ENCODE data around the gene ATP8B4. TPM values are rescaled to one million over a fixed set of nuclear protein-coding genes. Genes with fewer than 3 reads are reported as not detected.

The ATP8B4 gene
- polyA plus RNA-seq, 3 donors, result 6.1 to 9.6 (median 6.8) TPM

DNA sequence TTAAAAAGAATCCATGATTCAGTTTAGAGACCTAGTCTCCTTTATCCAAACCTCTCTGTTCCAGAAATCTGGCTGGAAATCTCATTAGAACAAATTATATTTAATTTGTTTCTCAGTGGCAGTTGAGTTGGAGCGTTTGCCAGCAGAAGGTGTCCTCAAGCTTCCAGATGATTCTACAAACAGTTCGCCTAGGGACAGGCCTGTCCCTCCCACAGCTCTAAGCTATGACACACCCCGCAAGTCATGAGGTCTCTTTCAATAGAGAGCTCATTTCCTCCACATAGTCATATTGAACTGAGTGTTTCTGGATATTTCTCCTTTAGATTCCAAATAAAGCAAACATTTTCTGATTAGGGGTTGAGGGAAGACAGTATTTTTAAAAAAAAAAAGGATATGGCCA is 230.3 kb downstream of the ATP8B4 start:
- Mint-ChIP-seq H3K27me3 (ENCODE audit: low read depth in 3 of 3) (no peaks in the 10 kb centered on the region), H3K27ac (peak overlapping the region in 2 of 7 donors; percentile 12 to 78), H3K36me3 (peaks cover 64% of the 10 kb centered on the region in 2 donors), H3K9me3 (no peaks in the 10 kb centered on the region), H3K4me3 (no peak overlapping the region), H3K4me1 (no peaks in the 10 kb centered on the region)
- no CpG with 5 or more reads among the region's 3 CpGs for WGBS (ENCODE audit: insufficient coverage)
- no peaks in the 10 kb centered on the region for H3K27me3 ChIP-seq (ENCODE audit: control insufficient read depth in 2 of 2, insufficient read depth in 2 of 2, low read length in 2 of 2)
- H3K4me3 ChIP-seq (replicated peaks in 1 of 3; ENCODE audit: low read depth in 2 of 3, low read length in 3 of 3), result no peak overlapping the region
- intact Hi-C loops (cut with micrococcal nuclease), result no loop called here
- no peak overlapping the region for H3K4me2 ChIP-seq (replicated peaks; ENCODE audit: extremely low read depth, low read length, poor library complexity, severe bottlenecking)
- no peaks in the 10 kb centered on the region for H3K4me1 ChIP-seq (ENCODE audit: control insufficient read depth in 1 of 2, insufficient read depth in 2 of 2, low read length in 2 of 2)
- no peak overlapping the region for H3K27ac ChIP-seq (ENCODE audit: low read depth in 1 of 2, low read length in 2 of 2)
- H3K9ac ChIP-seq (ENCODE audit: insufficient read depth, low read length, poor library complexity, severe bottlenecking), result no peak overlapping the region
- DNase-seq, result no peak
- H3K36me3 ChIP-seq (replicated peaks in 1 of 2; ENCODE audit: control insufficient read depth in 1 of 2, insufficient read depth in 2 of 2, low read length in 2 of 2), result peaks cover 34 to 84% of the 10 kb centered on the region in 2 donors
- H2AFZ ChIP-seq (ENCODE audit: insufficient read depth, low read depth, low read length, poor library complexity, severe bottlenecking), result no peak overlapping the region
- no peaks in the 10 kb centered on the region for H3K79me2 ChIP-seq (ENCODE audit: insufficient read depth, low read length)
- H3K9me3 ChIP-seq (replicated peaks in 1 of 2; ENCODE audit: control insufficient read depth in 1 of 2, insufficient read depth in 1 of 2, low read length in 2 of 2), result no peaks in the 10 kb centered on the region
- H4K20me1 ChIP-seq (ENCODE audit: insufficient read depth, low read length), result no peaks in the 10 kb centered on the region
- TF ChIP-seq, protein P1, sequence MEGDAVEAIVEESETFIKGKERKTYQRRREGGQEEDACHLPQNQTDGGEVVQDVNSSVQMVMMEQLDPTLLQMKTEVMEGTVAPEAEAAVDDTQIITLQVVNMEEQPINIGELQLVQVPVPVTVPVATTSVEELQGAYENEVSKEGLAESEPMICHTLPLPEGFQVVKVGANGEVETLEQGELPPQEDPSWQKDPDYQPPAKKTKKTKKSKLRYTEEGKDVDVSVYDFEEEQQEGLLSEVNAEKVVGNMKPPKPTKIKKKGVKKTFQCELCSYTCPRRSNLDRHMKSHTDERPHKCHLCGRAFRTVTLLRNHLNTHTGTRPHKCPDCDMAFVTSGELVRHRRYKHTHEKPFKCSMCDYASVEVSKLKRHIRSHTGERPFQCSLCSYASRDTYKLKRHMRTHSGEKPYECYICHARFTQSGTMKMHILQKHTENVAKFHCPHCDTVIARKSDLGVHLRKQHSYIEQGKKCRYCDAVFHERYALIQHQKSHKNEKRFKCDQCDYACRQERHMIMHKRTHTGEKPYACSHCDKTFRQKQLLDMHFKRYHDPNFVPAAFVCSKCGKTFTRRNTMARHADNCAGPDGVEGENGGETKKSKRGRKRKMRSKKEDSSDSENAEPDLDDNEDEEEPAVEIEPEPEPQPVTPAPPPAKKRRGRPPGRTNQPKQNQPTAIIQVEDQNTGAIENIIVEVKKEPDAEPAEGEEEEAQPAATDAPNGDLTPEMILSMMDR (IDR thresholded peaks at IDR 0.05), result no peak

DNA sequence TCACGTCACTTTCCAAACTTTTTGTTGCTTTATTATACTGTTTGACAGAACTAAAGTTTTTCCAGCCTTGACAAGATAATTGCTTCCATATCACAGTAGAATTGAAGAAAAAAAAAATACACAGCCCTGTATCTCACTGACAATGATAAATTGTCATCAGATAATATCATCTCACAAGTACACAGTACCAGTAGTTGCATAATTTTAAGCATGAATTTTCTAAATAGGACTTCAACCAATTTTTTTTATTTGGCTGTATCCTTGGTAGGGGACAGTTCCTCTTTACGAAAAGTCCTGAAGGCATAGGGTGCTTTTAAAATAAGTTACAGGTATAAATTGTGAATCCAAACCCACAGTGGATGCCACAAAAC is 230.7 kb downstream of the ATP8B4 start:
- H3K9ac ChIP-seq (ENCODE audit: insufficient read depth, low read length, poor library complexity, severe bottlenecking), result no peak overlapping the region
- peak overlapping the region in 1 of 2 donors; percentile 15 for H3K27ac ChIP-seq (ENCODE audit: low read depth in 1 of 2, low read length in 2 of 2)
- no peaks in the 10 kb centered on the region for H4K20me1 ChIP-seq (ENCODE audit: insufficient read depth, low read length)
- no peaks in the 10 kb centered on the region for H3K4me1 ChIP-seq (ENCODE audit: control insufficient read depth in 1 of 2, insufficient read depth in 2 of 2, low read length in 2 of 2)
- Mint-ChIP-seq H3K4me1 (no peaks in the 10 kb centered on the region), H3K36me3 (peaks cover 61 to 65% of the 10 kb centered on the region in 2 donors), H3K9me3 (no peaks in the 10 kb centered on the region), H3K27me3 (ENCODE audit: low read depth in 3 of 3) (no peaks in the 10 kb centered on the region), H3K27ac (no peak overlapping the region), H3K4me3 (no peak overlapping the region)
- H2AFZ ChIP-seq (ENCODE audit: insufficient read depth, low read depth, low read length, poor library complexity, severe bottlenecking), result no peak overlapping the region
- no peak overlapping the region for H3K4me3 ChIP-seq (replicated peaks in 1 of 3; ENCODE audit: low read depth in 2 of 3, low read length in 3 of 3)
- peaks cover 34 to 84% of the 10 kb centered on the region in 2 donors for H3K36me3 ChIP-seq (replicated peaks in 1 of 2; ENCODE audit: control insufficient read depth in 1 of 2, insufficient read depth in 2 of 2, low read length in 2 of 2)
- TF ChIP-seq, protein P1 (IDR thresholded peaks at IDR 0.05), result no peak
- H3K79me2 ChIP-seq (ENCODE audit: insufficient read depth, low read length), result no peaks in the 10 kb centered on the region
- H3K4me2 ChIP-seq (replicated peaks; ENCODE audit: extremely low read depth, low read length, poor library complexity, severe bottlenecking), result no peak overlapping the region
- no peaks in the 10 kb centered on the region for H3K9me3 ChIP-seq (replicated peaks in 1 of 2; ENCODE audit: control insufficient read depth in 1 of 2, insufficient read depth in 1 of 2, low read length in 2 of 2)
- intact Hi-C loops (cut with micrococcal nuclease), result no loop called here
- DNase-seq, result no peak
- no CpG with 5 or more reads among the region's 2 CpGs for WGBS (ENCODE audit: insufficient coverage)
- no peaks in the 10 kb centered on the region for H3K27me3 ChIP-seq (ENCODE audit: control insufficient read depth in 2 of 2, insufficient read depth in 2 of 2, low read length in 2 of 2)

Data from CD14-positive monocyte (primary cell).